ENCODE data around the gene PCBP4. TPM values are rescaled to one million over a fixed set of nuclear protein-coding genes. Genes with fewer than 3 reads are reported as not detected.

Gene PCBP4
- total RNA-seq, 4 donors from 2014 or later: 31.3 to 44.7 (median 37.7) TPM

GRCh38 chr3:51934139-51934850 is 33.0 kb downstream of the PCBP4 start:
- no peak for DNase-seq
- H3K4me3 ChIP-seq: no peak overlapping the region
- H3K4me1 ChIP-seq: no peaks in the 10 kb centered on the region
- no peaks in the 10 kb centered on the region for H3K27me3 ChIP-seq
- TF ChIP-seq CTCF (IDR thresholded peaks at IDR 0.05): no peak
- no peak for TF ChIP-seq POLR2A (IDR thresholded peaks at IDR 0.05)
- H3K9me3 ChIP-seq: no peaks in the 10 kb centered on the region
- H3K36me3 ChIP-seq: peaks cover 0 to 65% (median 0%) of the 10 kb centered on the region in 3 donors
- H3K27ac ChIP-seq: no peak overlapping the region

GRCh38 chr3:51933471-51934138 is 33.6 kb downstream of the PCBP4 start:
- Histone ChIP-seq H3K4me1 (no peaks in the 10 kb centered on the region), H3K4me3 (no peak overlapping the region), H3K27me3 (no peaks in the 10 kb centered on the region), H3K36me3 (peaks cover 0 to 63% (median 0%) of the 10 kb centered on the region in 3 donors), H3K9me3 (no peaks in the 10 kb centered on the region), H3K27ac (no peak overlapping the region)
- no peak for DNase-seq
- TF ChIP-seq POLR2A (IDR thresholded peaks at IDR 0.05) (no peak), CTCF (IDR thresholded peaks at IDR 0.05) (no peak)

GRCh38 chr3:51932471-51933370 is 34.5 kb downstream of the PCBP4 start:
- no peak overlapping the region for H3K4me3 ChIP-seq
- no peaks in the 10 kb centered on the region for H3K27me3 ChIP-seq
- no peak overlapping the region for H3K27ac ChIP-seq
- DNase-seq: no peak
- H3K9me3 ChIP-seq: no peaks in the 10 kb centered on the region
- no peaks in the 10 kb centered on the region for H3K4me1 ChIP-seq
- H3K36me3 ChIP-seq: peaks cover 0 to 55% (median 0%) of the 10 kb centered on the region in 3 donors
- TF ChIP-seq POLR2A (IDR thresholded peaks at IDR 0.05) (no peak), CTCF (IDR thresholded peaks at IDR 0.05) (no peak)

GRCh38 chr3:51931756-51932155 is 35.5 kb downstream of the PCBP4 start:
- Histone ChIP-seq H3K4me3 (no peak overlapping the region), H3K27me3 (no peaks in the 10 kb centered on the region), H3K27ac (no peak overlapping the region), H3K36me3 (peaks cover 0 to 45% (median 0%) of the 10 kb centered on the region in 3 donors), H3K4me1 (no peaks in the 10 kb centered on the region), H3K9me3 (no peaks in the 10 kb centered on the region)
- TF ChIP-seq CTCF (IDR thresholded peaks at IDR 0.05): no peak
- TF ChIP-seq POLR2A (IDR thresholded peaks at IDR 0.05): no peak
- DNase-seq: no peak

GRCh38 chr3:51930439-51930838 is 36.8 kb downstream of the PCBP4 start:
- no peak for TF ChIP-seq POLR2A (IDR thresholded peaks at IDR 0.05)
- no peak for TF ChIP-seq CTCF (IDR thresholded peaks at IDR 0.05)
- no peaks in the 10 kb centered on the region for H3K27me3 ChIP-seq
- no peak for DNase-seq

More at GRCh38 chr3:51930439-51930838, 36.8 kb downstream of the PCBP4 start:
- H3K36me3 ChIP-seq: peaks cover 0 to 32% (median 0%) of the 10 kb centered on the region in 3 donors
- H3K4me1 ChIP-seq: no peaks in the 10 kb centered on the region
- no peak overlapping the region for H3K27ac ChIP-seq
- no peak overlapping the region for H3K4me3 ChIP-seq
- H3K9me3 ChIP-seq: no peaks in the 10 kb centered on the region
